Adrenal gland (tissue), 12 donors: ENCODE data around the gene STK24. TPM values are rescaled to one million over a fixed set of nuclear protein-coding genes. Genes with fewer than 3 reads are reported as not detected.

Experiments
- DNase-seq, 7 donors: peaks; one replicate each; pipeline ENCODE4 v3.0.0-alpha.2; 2019 to 2020
- H3K27ac ChIP-seq, 5 donors: fragments of 200-600 bp; sonication (generic) in 4 of 5; 1 replicate in 3 of 5; 2 replicates in 2 of 5; pipeline versions ENCODE4 v1.5.1 to v1.8.0; 2016 to 2020; ENCODE audit warnings: mild to moderate bottlenecking in 1 of 5
- H3K27me3 ChIP-seq: fragments of 200-600 bp; 2 replicates; pipeline ENCODE4 v1.8.0; 2021
- H3K36me3 ChIP-seq, 2 donors: fragments of 200-600 bp; replicated peaks in 1 of 2; 1 replicate in 1 of 2; 2 replicates in 1 of 2; pipeline versions ENCODE4 v1.5.1 to v1.8.0; 2018 to 2022
- H3K4me1 ChIP-seq, 2 donors: fragments of 200-600 bp; replicated peaks in 1 of 2; 1 replicate in 1 of 2; 2 replicates in 1 of 2; pipeline versions ENCODE4 v1.5.1 to v1.8.0; 2018 to 2021
- H3K4me3 ChIP-seq, 4 donors: fragments of 200-600 bp; sonication (generic) in 3 of 4; one replicate each; pipeline ENCODE4 v1.5.1; 2016 to 2018
- H3K9me3 ChIP-seq, 3 donors: fragments of 200-600 bp; sonication (generic) in 1 of 3; replicated peaks in 1 of 3; 1 replicate in 2 of 3; 2 replicates in 1 of 3; pipeline versions ENCODE4 v1.5.1 to v1.8.0; 2016 to 2021
- CTCF ChIP-seq, 6 experiments: fragments of 450-650 bp in 4 of 6; fragments of 200-600 bp in 2 of 6; sonication (generic) in 1 of 6; IDR thresholded peaks; 1 replicate in 5 of 6; 2 replicates in 1 of 6; pipeline versions ENCODE4 v1.5.1 to v1.8.0; 2016 to 2021; ENCODE audit warnings: antibody characterized with exemption in 6 of 6, mild to moderate bottlenecking in 2 of 6, moderate library complexity in 1 of 6
- POLR2A ChIP-seq, 2 donors: fragments of 450-650 bp; IDR thresholded peaks; one replicate each; pipeline ENCODE4 v1.6.1; 2017; ENCODE audit warnings: antibody characterized with exemption in 2 of 2, mild to moderate bottlenecking in 2 of 2, moderate library complexity in 1 of 2
- WGBS, 4 donors: extraction: QIAGEN DNeasy Blood & Tissue Kit in 2 of 4; methylation state at CpG; one replicate each; pipeline versions ENCODE4 v1.1.5 to v1.1.7; 2013 to 2017; 5-methylcytosine and 5-hydroxymethylcytosine counted together
- intact Hi-C, 2 donors: fragments of 100-400 bp; cut with DNase I; formaldehyde crosslinking; loops; one replicate each; pipeline versions ENCODE4 v1.14.1 to v1.15.0; 2022 to 2023
- polyA plus RNA-seq, 3 donors: library from polyadenylated mRNA; stranded (reverse); fragments of 200-250 nt in 2 of 3; fragments of 350-450 nt in 1 of 3; fragmentation: Illumina TruSeq in 1 of 3; extraction: RNeasy Lipid Tissue Mini Kit (QIAGEN cat#74804) in 1 of 3; gene quantifications; one replicate each; pipeline ENCODE4 v1.2.3, GENCODE V29; 2013 to 2014
- total RNA-seq, 9 donors: library from RNA; depleted of rRNA in 4 of 9; stranded (reverse); fragments of >200 nt in 4 of 9; fragments of 120-200 nt in 1 of 9; fragmentation: NEBNext Ultra II Directional in 1 of 9; extraction: Animal tissue kit (Norgen Biotek cat#: 25700) in 1 of 9; gene quantifications; one replicate each; pipeline versions ENCODE4 v1.1.0 to v1.2.4, GENCODE V29; 2013 to 2023
- donor health status: healthy with polysubstance abuse.
- donor health status: Bipolar disorder and iron deficiency.
- donor health status: DM: yes; HTN: yes; CAD: no.
- donor health status: DM: no; HTN: no; CAD: no.
- donor health status: DM: no; HTN: no; CAD: no.
- donor health status: DM: yes; HTN: yes; CAD: no.

Gene STK24
- total and polyA plus RNA-seq, 12 donors, result 17.7 to 72.2 (median 56.0) TPM

GRCh38 chr13:98527526-98527925 is 49.4 kb downstream of the STK24 start:
- intact Hi-C loops, result loop anchor here in 1 of 2 donors (10.0 kb wide), 1 partner anchor 47 kb away; the partner anchor contains the start of gene STK24

GRCh38 chr13:98526182-98526512 is 50.8 kb downstream of the STK24 start:
- DNase-seq, result peak in 1 of 7 donors; percentile 7
- H3K27ac ChIP-seq, result no peak overlapping the region
- H3K9me3 ChIP-seq, result no peaks in the 10 kb centered on the region
- H3K4me1 ChIP-seq, result peaks cover 8 to 15% of the 10 kb centered on the region in 2 donors
- no peaks in the 10 kb centered on the region for H3K36me3 ChIP-seq
- 79 to 91% (median 83%) methylated on average over 2 of the region's 2 CpGs for WGBS, 4 donors
- H3K4me3 ChIP-seq, result no peak overlapping the region
- no peaks in the 10 kb centered on the region for H3K27me3 ChIP-seq
- intact Hi-C loops, result loop anchor here in 1 of 2 donors (10.0 kb wide), 1 partner anchor 49 kb away; the partner anchor contains the start of gene STK24
- TF ChIP-seq POLR2A (IDR thresholded peaks at IDR 0.05), result no peak
- no peak for TF ChIP-seq CTCF (IDR thresholded peaks at IDR 0.05)

More at GRCh38 chr13:98527526-98527925, 49.4 kb downstream of the STK24 start:
- Histone ChIP-seq H3K4me1 (peaks cover 6 to 20% of the 10 kb centered on the region in 2 donors), H3K36me3 (no peaks in the 10 kb centered on the region), H3K27me3 (no peaks in the 10 kb centered on the region), H3K27ac (no peak overlapping the region), H3K9me3 (no peaks in the 10 kb centered on the region), H3K4me3 (no peak overlapping the region)
- 92 to 100% (median 97%) methylated on average over 2 to 13 of the region's 13 CpGs for WGBS, 4 donors
- no peak for TF ChIP-seq POLR2A (IDR thresholded peaks at IDR 0.05)
- TF ChIP-seq CTCF (IDR thresholded peaks at IDR 0.05), result no peak
- DNase-seq, result peak in 1 of 7 donors; percentile 15

- no peaks in the 10 kb centered on the region for H3K9me3 ChIP-seq
- no peak overlapping the region for H3K4me3 ChIP-seq
- 79 to 89% (median 82%) methylated on average over 17 to 18 of the region's 18 CpGs for WGBS, 4 donors
- TF ChIP-seq POLR2A (IDR thresholded peaks at IDR 0.05) (no peak), CTCF (IDR thresholded peaks at IDR 0.05) (no peak)
- no peak overlapping the region for H3K27ac ChIP-seq
- no peak for DNase-seq
- H3K4me1 ChIP-seq, result peaks cover 8 to 15% of the 10 kb centered on the region in 2 donors
- no peaks in the 10 kb centered on the region for H3K36me3 ChIP-seq
- intact Hi-C loops, result loop anchor here in 1 of 2 donors (10.0 kb wide), 1 partner anchor 49 kb away; the partner anchor contains the start of gene STK24
- H3K27me3 ChIP-seq, result no peaks in the 10 kb centered on the region
These were observed 51.3 kb downstream of the STK24 start for GRCh38 chr13:98525456-98526181.

- TF ChIP-seq POLR2A (IDR thresholded peaks at IDR 0.05) (no peak), CTCF (IDR thresholded peaks at IDR 0.05) (no peak)
- intact Hi-C loops, result loop anchor here in 1 of 2 donors (10.0 kb wide), 1 partner anchor 50 kb away; the partner anchor contains the start of gene STK24
- no peak for DNase-seq
- Histone ChIP-seq H3K27me3 (no peaks in the 10 kb centered on the region), H3K4me3 (no peak overlapping the region), H3K27ac (no peak overlapping the region), H3K9me3 (no peaks in the 10 kb centered on the region), H3K36me3 (no peaks in the 10 kb centered on the region), H3K4me1 (peaks cover 8 to 15% of the 10 kb centered on the region in 2 donors)
- 61 to 73% (median 70%) methylated on average over 11 of the region's 11 CpGs for WGBS, 4 donors
These were observed 52.1 kb downstream of the STK24 start for GRCh38 chr13:98524793-98525192.
